CD14-positive monocyte (primary cell): ENCODE measurements around the gene PAM. TPM values are rescaled to one million over a fixed set of nuclear protein-coding genes. Genes with fewer than 3 reads are reported as not detected.

Experiments used
- DNase-seq, 3 donors: peaks; one replicate each; pipeline ENCODE4 v3.0.0-alpha.2; 2011 to 2022
- H2AFZ ChIP-seq: 2 replicates; pipeline ENCODE4 v1.6.0; 2012; ENCODE audit warnings: mild to moderate bottlenecking, low read depth, low read length, inconsistent platforms; ENCODE audit not compliant: insufficient read depth, poor library complexity, severe bottlenecking
- H3K27ac ChIP-seq, 2 donors: 1 replicate in 1 of 2; 2 replicates in 1 of 2; pipeline ENCODE4 v1.5.1; 2012 to 2013; ENCODE audit warnings: low read length in 2 of 2, control low read depth in 1 of 2, inconsistent platforms in 1 of 2, low read depth in 1 of 2, mild to moderate bottlenecking in 1 of 2
- H3K27me3 ChIP-seq, 2 donors: one replicate each; pipeline versions ENCODE4 v1.6.0 to v1.6.1; 2011 to 2013; ENCODE audit warnings: low read length in 2 of 2; ENCODE audit not compliant: control insufficient read depth in 2 of 2, insufficient read depth in 2 of 2
- H3K36me3 ChIP-seq, 2 donors: replicated peaks in 1 of 2; 1 replicate in 1 of 2; 2 replicates in 1 of 2; pipeline versions ENCODE4 v1.5.1 to v1.6.1; 2012 to 2013; ENCODE audit warnings: low read length in 2 of 2, control low read depth in 1 of 2, inconsistent platforms in 1 of 2, mild to moderate bottlenecking in 1 of 2; ENCODE audit not compliant: insufficient read depth in 2 of 2, control insufficient read depth in 1 of 2
- H3K4me1 ChIP-seq, 2 donors: 1 replicate in 1 of 2; 2 replicates in 1 of 2; pipeline versions ENCODE4 v1.5.1 to v1.6.1; 2012 to 2013; ENCODE audit warnings: low read length in 2 of 2, control low read depth in 1 of 2, inconsistent platforms in 1 of 2, mild to moderate bottlenecking in 1 of 2, moderate library complexity in 1 of 2; ENCODE audit not compliant: insufficient read depth in 2 of 2, control insufficient read depth in 1 of 2
- H3K4me2 ChIP-seq: replicated peaks from 2 replicates; pipeline ENCODE3; 2012; ENCODE audit warnings: low read length, moderate library complexity, mild to moderate bottlenecking; ENCODE audit not compliant: poor library complexity, severe bottlenecking; ENCODE audit errors: extremely low read depth
- H3K4me3 ChIP-seq, 3 experiments: fragments of 200-600 bp in 1 of 3; sonication (generic) in 1 of 3; replicated peaks in 1 of 3; 1 replicate in 2 of 3; 2 replicates in 1 of 3; pipeline ENCODE4 v1.5.1; 2011 to 2013; ENCODE audit warnings: low read length in 3 of 3, mild to moderate bottlenecking in 3 of 3, control low read depth in 2 of 3, low read depth in 2 of 3, inconsistent platforms in 1 of 3, moderate library complexity in 1 of 3
- H3K79me2 ChIP-seq: 2 replicates; pipeline ENCODE4 v1.6.0; 2012; ENCODE audit warnings: mild to moderate bottlenecking, control low read depth, inconsistent platforms, low read length, moderate library complexity; ENCODE audit not compliant: insufficient read depth
- H3K9ac ChIP-seq: 2 replicates; pipeline ENCODE4 v1.6.0; 2017; ENCODE audit warnings: low read length, mild to moderate bottlenecking; ENCODE audit not compliant: insufficient read depth, poor library complexity, severe bottlenecking
- H3K9me3 ChIP-seq, 2 donors: replicated peaks in 1 of 2; 1 replicate in 1 of 2; 2 replicates in 1 of 2; pipeline versions ENCODE4 v1.5.1 to v1.6.1; 2012 to 2013; ENCODE audit warnings: low read length in 2 of 2, control low read depth in 1 of 2; ENCODE audit not compliant: control insufficient read depth in 1 of 2, insufficient read depth in 1 of 2
- H4K20me1 ChIP-seq: 2 replicates; pipeline ENCODE4 v1.6.0; 2012; ENCODE audit warnings: mild to moderate bottlenecking, low read length, control low read depth, moderate library complexity; ENCODE audit not compliant: insufficient read depth
- H3K27ac Mint-ChIP-seq, 7 donors: one replicate each; pipeline ENCODE4 v1.8.0; 2020; ENCODE audit warnings: mild to moderate bottlenecking in 7 of 7, mixed read lengths in 7 of 7, moderate library complexity in 6 of 7, inconsistent platforms in 2 of 7
- H3K27me3 Mint-ChIP-seq, 3 donors: one replicate each; pipeline ENCODE4 v1.8.0; 2021 to 2022; ENCODE audit warnings: low read depth in 3 of 3, mild to moderate bottlenecking in 3 of 3, mixed read lengths in 3 of 3, moderate library complexity in 3 of 3, inconsistent platforms in 1 of 3
- H3K36me3 Mint-ChIP-seq, 2 donors: one replicate each; pipeline ENCODE4 v1.8.0; 2020; ENCODE audit warnings: mixed read lengths in 2 of 2, inconsistent platforms in 1 of 2, mild to moderate bottlenecking in 1 of 2
- H3K4me1 Mint-ChIP-seq: one replicate; pipeline ENCODE4 v1.8.0; 2020; ENCODE audit warnings: mild to moderate bottlenecking, mixed read lengths
- H3K4me3 Mint-ChIP-seq, 2 donors: one replicate each; pipeline ENCODE4 v1.8.0; 2020; ENCODE audit warnings: mild to moderate bottlenecking in 2 of 2, mixed read lengths in 2 of 2, moderate library complexity in 1 of 2
- H3K9me3 Mint-ChIP-seq, 7 donors: one replicate each; pipeline ENCODE4 v1.8.0; 2020 to 2022; ENCODE audit warnings: mixed read lengths in 7 of 7, mild to moderate bottlenecking in 6 of 7, moderate library complexity in 6 of 7, inconsistent platforms in 2 of 7
- CTCF ChIP-seq: fragments of 200-600 bp; IDR thresholded peaks from one replicate; pipeline ENCODE4 v1.8.0; 2022; ENCODE audit warnings: antibody characterized with exemption, mild to moderate bottlenecking
- WGBS: methylation state at CpG from one replicate; pipeline ENCODE4 v1.1.5; 2013; ENCODE audit warnings: missing lambda C conversion rate; ENCODE audit not compliant: insufficient coverage; 5-methylcytosine and 5-hydroxymethylcytosine counted together
- intact Hi-C, 2 donors: fragments of 100-400 bp; cut with micrococcal nuclease; formaldehyde crosslinking; loops; one replicate each; pipeline versions ENCODE4 v1.15.0 to v1.15.1; 2023
- polyA plus RNA-seq, 3 donors: library from polyadenylated mRNA; depleted of rRNA in 1 of 3; unstranded in 2 of 3; stranded (reverse) in 1 of 3; fragments of 300-500 nt in 2 of 3; fragments of >200 nt in 1 of 3; fragmentation: Illumina TruSeq in 2 of 3; gene quantifications; 1 replicate in 2 of 3; 2 replicates in 1 of 3; pipeline ENCODE4 v1.2.3, GENCODE V29; 2012 to 2021

Gene PAM
- polyA plus RNA-seq, 3 donors, result 11.8 to 27.4 (median 12.8) TPM

GRCh38 chr5:102946971-102947370, 191.9 kb downstream of the PAM start:
- Histone ChIP-seq H3K36me3 (peaks cover 7 to 8% of the 10 kb centered on the region in 2 donors), H3K27ac (no peak overlapping the region), H3K9ac (no peak overlapping the region), H3K9me3 (no peaks in the 10 kb centered on the region), H3K27me3 (no peaks in the 10 kb centered on the region), H4K20me1 (no peaks in the 10 kb centered on the region), H3K4me1 (no peaks in the 10 kb centered on the region), H2AFZ (no peak overlapping the region), H3K79me2 (no peaks in the 10 kb centered on the region), H3K4me3 (no peak overlapping the region), H3K4me2 (no peak overlapping the region)
- Mint-ChIP-seq H3K36me3 (peaks cover 2 to 9% of the 10 kb centered on the region in 2 donors), H3K9me3 (no peaks in the 10 kb centered on the region), H3K4me3 (no peak overlapping the region), H3K27ac (no peak overlapping the region), H3K4me1 (no peaks in the 10 kb centered on the region), H3K27me3 (no peaks in the 10 kb centered on the region)
- DNase-seq, result no peak
- no peak for TF ChIP-seq CTCF
- intact Hi-C loops, result no loop called here
- WGBS, result 100% methylated on average over 1 of the region's 2 CpGs

GRCh38 chr5:102955488-102955887, 200.4 kb downstream of the PAM start:
- H3K4me3 Mint-ChIP-seq, result no peak overlapping the region
- no peak for TF ChIP-seq CTCF
- Histone ChIP-seq H3K27me3 (no peaks in the 10 kb centered on the region), H2AFZ (no peak overlapping the region), H3K9ac (no peak overlapping the region), H3K36me3 (peaks cover 3 to 4% of the 10 kb centered on the region in 2 donors), H3K27ac (no peak overlapping the region), H3K4me2 (no peak overlapping the region), H3K4me3 (no peak overlapping the region), H3K79me2 (no peaks in the 10 kb centered on the region), H4K20me1 (no peaks in the 10 kb centered on the region), H3K9me3 (no peaks in the 10 kb centered on the region), H3K4me1 (no peaks in the 10 kb centered on the region)
- peaks cover 6 to 16% of the 10 kb centered on the region in 2 donors for H3K36me3 Mint-ChIP-seq
- H3K27ac Mint-ChIP-seq, result no peak overlapping the region
- intact Hi-C loops, result no loop called here
- no peaks in the 10 kb centered on the region for H3K27me3 Mint-ChIP-seq
- DNase-seq, result no peak
- peaks cover 0 to 2% (median 0%) of the 10 kb centered on the region in 7 donors for H3K9me3 Mint-ChIP-seq
- H3K4me1 Mint-ChIP-seq, result no peaks in the 10 kb centered on the region
- WGBS, result no CpG with 5 or more reads among the region's 1 CpG
